OCI-LY7 (cell line): Measurements from ENCODE around the gene KRT76.

Experiments
- CTCF ChIP-seq: fragments of 200-600 bp; sonication (generic); conservative IDR thresholded peaks from 2 replicates; pipeline ENCODE4 v1.5.1; 2014; ENCODE audit warnings: mild to moderate bottlenecking, antibody characterized with exemption, low read length, moderate library complexity, mixed read lengths
- EZH2phosphoT487 ChIP-seq: fragments of 200-600 bp; sonication (generic); IDR thresholded peaks from 2 replicates; pipeline ENCODE4 v1.6.1; 2018; ENCODE audit warnings: low read depth, borderline replicate concordance, mild to moderate bottlenecking, mixed run types, antibody characterized with exemption, low read length, moderate library complexity, mixed read lengths

DNA sequence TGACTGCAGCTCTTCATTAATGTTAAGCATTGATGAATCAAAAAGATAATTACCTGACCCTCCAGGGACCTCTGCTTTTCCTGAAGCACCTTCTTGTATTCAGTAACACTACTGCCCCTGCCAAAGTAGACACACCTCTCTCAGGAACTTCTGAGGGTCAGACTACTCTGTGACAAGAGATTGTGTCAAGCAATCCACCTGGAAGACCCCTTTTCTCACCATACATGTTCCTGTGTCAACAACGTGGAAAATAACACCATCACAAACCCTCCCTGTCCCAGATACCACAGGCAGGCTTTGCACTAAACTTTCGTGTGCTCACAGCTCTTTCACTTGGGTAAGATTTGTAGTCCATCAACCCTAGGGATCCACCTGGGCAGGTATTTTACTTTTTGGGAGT lies 13.2 kb downstream of the KRT76 start:
- TF ChIP-seq CTCF (no peak), EZH2phosphoT487 (no peak)
